Spleen (tissue), 11 donors: ENCODE data around the gene STEAP2. TPM values are rescaled to one million over a fixed set of nuclear protein-coding genes. Genes with fewer than 3 reads are reported as not detected.

ENCODE experiments used
- DNase-seq: peaks from one replicate; pipeline ENCODE4 v3.0.0-alpha.2; 2020
- H3K27ac ChIP-seq, 8 donors: fragments of 200-600 bp; sonication (generic) in 7 of 8; 1 replicate in 4 of 8; 2 replicates in 4 of 8; pipeline versions ENCODE4 v1.5.0 to v1.8.0; 2016 to 2021; ENCODE audit warnings: inconsistent platforms in 4 of 8, mild to moderate bottlenecking in 4 of 8, moderate library complexity in 1 of 8
- H3K27me3 ChIP-seq, 7 donors: fragments of 200-600 bp; sonication (generic) in 6 of 7; replicated peaks in 1 of 7; 1 replicate in 4 of 7; 2 replicates in 3 of 7; pipeline versions ENCODE4 v1.5.0 to v1.8.0; 2016 to 2021; ENCODE audit warnings: inconsistent platforms in 3 of 7, mild to moderate bottlenecking in 1 of 7
- H3K36me3 ChIP-seq, 6 donors: fragments of 200-600 bp; sonication (generic) in 5 of 6; 1 replicate in 4 of 6; 2 replicates in 2 of 6; pipeline versions ENCODE4 v1.5.0 to v1.8.0; 2016 to 2021; ENCODE audit warnings: inconsistent platforms in 2 of 6
- H3K4me1 ChIP-seq, 6 donors: fragments of 200-600 bp; sonication (generic) in 5 of 6; 1 replicate in 3 of 6; 2 replicates in 3 of 6; pipeline versions ENCODE4 v1.5.0 to v1.8.0; 2016 to 2021; ENCODE audit warnings: inconsistent platforms in 3 of 6
- H3K4me3 ChIP-seq, 8 donors: fragments of 200-600 bp; sonication (generic) in 7 of 8; 1 replicate in 4 of 8; 2 replicates in 4 of 8; pipeline versions ENCODE4 v1.5.0 to v1.8.0; 2016 to 2021; ENCODE audit warnings: inconsistent platforms in 4 of 8, mild to moderate bottlenecking in 4 of 8, moderate library complexity in 2 of 8
- H3K9me3 ChIP-seq, 8 donors: fragments of 200-600 bp; sonication (generic) in 7 of 8; 1 replicate in 4 of 8; 2 replicates in 4 of 8; pipeline versions ENCODE4 v1.5.0 to v1.8.0; 2016 to 2021; ENCODE audit warnings: inconsistent platforms in 4 of 8
- CTCF ChIP-seq, 11 experiments: fragments of 200-600 bp in 7 of 11; fragments of 450-650 bp in 4 of 11; sonication (generic) in 4 of 11; IDR thresholded peaks in 8 of 11; conservative IDR thresholded peaks in 3 of 11; 1 replicate in 7 of 11; 2 replicates in 4 of 11; pipeline versions ENCODE4 v1.4.0 to v1.8.0; 2016 to 2021; ENCODE audit warnings: antibody characterized with exemption in 11 of 11, inconsistent platforms in 4 of 11, mild to moderate bottlenecking in 1 of 11
- POLR2A ChIP-seq, 3 donors: fragments of 450-650 bp; IDR thresholded peaks; one replicate each; pipeline ENCODE4 v1.5.1; 2017; ENCODE audit warnings: antibody characterized with exemption in 3 of 3, mild to moderate bottlenecking in 1 of 3
- POLR2AphosphoS5 ChIP-seq, 3 donors: sonication (generic); formaldehyde crosslinking; IDR thresholded peaks; one replicate each; pipeline ENCODE4 v1.5.1; 2017; ENCODE audit warnings: antibody characterized with exemption in 3 of 3
- WGBS, 5 donors: extraction: QIAGEN DNeasy Blood & Tissue Kit in 3 of 5; methylation state at CpG; one replicate each; pipeline versions ENCODE4 v1.1.5 to v1.1.7; 2013 to 2018; 5-methylcytosine and 5-hydroxymethylcytosine counted together
- intact Hi-C: fragments of 100-400 bp; cut with DNase I; formaldehyde crosslinking; loops from one replicate; pipeline ENCODE4 v1.15.0; 2023; ENCODE audit warnings: low total_unique reads
- polyA plus RNA-seq, 3 donors: library from polyadenylated mRNA; stranded (reverse); fragments of 200-250 nt; gene quantifications; one replicate each; pipeline ENCODE4 v1.2.1, GENCODE V29; 2013
- small RNA-seq, 4 donors: library from RNA; depleted of rRNA; stranded (forward); fragments of <200 nt; gene quantifications; one replicate each; pipeline ENCODE3, GENCODE V24; 2016
- total RNA-seq, 7 donors: library from RNA; depleted of rRNA in 3 of 7; stranded (reverse); fragments of >200 nt in 3 of 7; fragmentation: NEBNext Ultra II Directional in 4 of 7; extraction: Animal tissue kit (Norgen Biotek cat#: 25700) in 4 of 7; gene quantifications; one replicate each; pipeline versions ENCODE4 v1.1.0 to v1.2.1, GENCODE V29; 2016 to 2021
- donor health status: healthy with polysubstance abuse.
- donor health status: DM: no; HTN: no; CAD: no; lungs with moderate emphysema.
- donor health status: DM: no; HTN: no; CAD: no.
- donor health status: Bipolar disorder and iron deficiency.
- donor health status: healthy.
- donor health status: DM: no; HTN: no; CAD: no.
- donor health status: DM: yes; HTN: yes; CAD: no.

Gene STEAP2
- total and polyA plus RNA-seq, 10 donors = 0.65 to 15.8 (median 5.5) TPM

DNA sequence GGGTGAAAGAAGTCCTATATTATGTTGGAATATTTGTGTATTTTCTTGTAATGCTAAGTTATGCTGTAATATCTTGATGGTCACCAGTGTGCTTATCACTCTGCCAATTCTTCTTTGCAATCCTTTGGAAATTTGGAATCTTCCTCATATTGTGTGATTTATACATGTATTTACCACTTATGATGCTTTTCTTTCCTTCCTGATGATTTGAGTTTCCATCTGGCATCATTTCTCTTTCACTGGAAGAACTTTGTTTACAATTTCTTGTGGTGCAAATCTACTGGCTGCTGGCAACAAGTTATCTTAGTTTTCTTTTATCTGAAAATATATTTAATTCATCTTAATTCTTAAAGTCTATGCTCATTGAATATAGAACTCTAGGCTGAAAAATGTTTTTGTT is 62.6 kb downstream of the STEAP2 start:
- H3K36me3 ChIP-seq = no peaks in the 10 kb centered on the region
- H3K4me1 ChIP-seq = no peaks in the 10 kb centered on the region
- H3K4me3 ChIP-seq = no peak overlapping the region
- H3K27ac ChIP-seq = no peak overlapping the region
- no peaks in the 10 kb centered on the region for H3K9me3 ChIP-seq
- intact Hi-C loops = no loop called here
- TF ChIP-seq CTCF (IDR thresholded peaks at IDR 0.05 in 8 of 11, conservative IDR thresholded peaks at IDR 0.05 in 3 of 11) = no peak
- no peak for TF ChIP-seq POLR2A (IDR thresholded peaks at IDR 0.05)
- TF ChIP-seq POLR2AphosphoS5 (IDR thresholded peaks at IDR 0.05) = no peak
- DNase-seq = no peak
- H3K27me3 ChIP-seq = no peaks in the 10 kb centered on the region

DNA sequence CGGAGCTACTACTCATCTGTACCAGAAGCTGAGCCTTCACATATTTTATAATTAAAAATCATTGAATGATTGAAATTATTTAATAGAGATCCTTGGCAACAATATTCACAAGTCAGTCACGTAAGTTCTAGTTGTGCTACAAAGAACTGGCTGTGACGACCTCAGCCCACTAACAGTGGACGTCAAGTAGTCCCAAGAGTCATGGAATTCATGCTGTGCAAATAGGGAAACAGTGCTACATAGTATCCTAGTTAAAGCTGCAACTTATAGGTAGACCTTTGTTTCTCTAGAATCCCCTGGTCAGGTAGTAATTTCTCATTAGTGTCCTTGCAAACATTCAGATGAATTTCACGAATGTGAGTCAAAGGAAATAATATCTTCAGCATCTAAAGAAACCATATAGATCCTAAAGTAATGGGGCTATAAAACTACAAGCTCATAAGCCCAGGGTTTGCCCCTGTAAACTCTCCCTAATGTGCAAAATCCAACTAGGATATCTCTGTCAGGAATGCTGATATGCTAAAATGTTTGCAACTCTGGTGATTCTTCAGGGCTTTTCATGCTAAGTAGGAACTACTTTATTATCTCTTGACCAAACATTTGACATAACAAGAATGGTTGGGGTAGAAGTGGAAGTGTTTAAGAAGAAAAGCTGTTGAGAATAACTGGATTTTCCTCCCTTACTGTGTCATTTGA is 64.6 kb downstream of the STEAP2 start:
- no peaks in the 10 kb centered on the region for H3K4me1 ChIP-seq
- H3K4me3 ChIP-seq = no peak overlapping the region
- TF ChIP-seq CTCF (IDR thresholded peaks at IDR 0.05 in 8 of 11, conservative IDR thresholded peaks at IDR 0.05 in 3 of 11) (no peak), POLR2A (IDR thresholded peaks at IDR 0.05) (no peak)
- WGBS, 5 donors = 65 to 80% (median 68%) methylated on average over 5 of the region's 5 CpGs
- no peak overlapping the region for H3K27ac ChIP-seq
- intact Hi-C loops = no loop called here
- H3K9me3 ChIP-seq = no peaks in the 10 kb centered on the region
- DNase-seq = no peak
- no peaks in the 10 kb centered on the region for H3K27me3 ChIP-seq
- no peaks in the 10 kb centered on the region for H3K36me3 ChIP-seq

Small RNAs within 50 kb of the gene (small RNA-seq; reads per million reads assigned to genes)
- gene RF00019 = 0 reads per million in 4 donors

Other genes starting within 250 kb of the STEAP2 start
- gene STEAP1, start 57.3 kb upstream of the STEAP2 start, total RNA-seq = 10 to 100 TPM in 1 of 7 donors, 1 to 10 TPM in 6; 1.5 to 12.3 (median 4.4) TPM
- gene STEAP1, start 57.3 kb upstream of the STEAP2 start, polyA plus RNA-seq = 1 to 10 TPM in 2 of 3 donors, under 1 TPM in 1; 0.67 to 1.7 (median 1.7) TPM
- gene CFAP69, start 33.4 kb downstream of the STEAP2 start, total RNA-seq = 10 to 100 TPM in 2 of 7 donors, 1 to 10 TPM in 5; 5.2 to 15.8 (median 7.7) TPM
- 1 to 10 TPM; 1.0 to 8.3 (median 4.0) TPM for gene CFAP69, start 33.4 kb downstream of the STEAP2 start, polyA plus RNA-seq
- not detected for gene FAM237B, start 109.6 kb downstream of the STEAP2 start, total RNA-seq
- gene FAM237B, start 109.6 kb downstream of the STEAP2 start, polyA plus RNA-seq = not detected
- 10 to 100 TPM; 19.8 to 43.3 (median 25.7) TPM for gene GTPBP10, start 135.0 kb downstream of the STEAP2 start, total RNA-seq
- gene GTPBP10, start 135.0 kb downstream of the STEAP2 start, polyA plus RNA-seq = 10 to 100 TPM; 13.5 to 16.9 (median 14.6) TPM
- 10 to 100 TPM in 4 of 7 donors, 1 to 10 TPM in 3; 8.5 to 17.4 (median 11.4) TPM for gene CLDN12, start 191.7 kb downstream of the STEAP2 start, total RNA-seq
- 10 to 100 TPM in 1 of 3 donors, 1 to 10 TPM in 2; 3.9 to 10.3 (median 4.6) TPM for gene CLDN12, start 191.7 kb downstream of the STEAP2 start, polyA plus RNA-seq